HG03354 (cell line): ENCODE data around the gene MAGIX.
"Not testable (repeated sequence)": the region's sequence is repeated elsewhere in the genome, so short reads cannot be mapped to it uniquely, and the experiment has no call there.

Source experiments
- ATAC-seq: cut with Tn5 transposase; IDR thresholded peaks from one replicate; pipeline ENCODE4 v1.9.1; 2021; ENCODE audit warnings: mild to moderate bottlenecking; ENCODE audit not compliant: unreplicated experiment, poor library complexity, severe bottlenecking

Gene MAGIX

GRCh38 chrX:49162620-49163019 lies at the start of gene MAGIX:
TSS of gene MAGIX (plus strand) at chrX:49162758. CDS start at chrX:49162890, 132 bp downstream.
- ATAC-seq = no peak

- no peak for ATAC-seq
Measured at GRCh38 chrX:49116076-49116475, 46.5 kb upstream of the MAGIX start.

GRCh38 chrX:49116716-49117115 lies 45.8 kb upstream of the MAGIX start:
- no peak for ATAC-seq

- ATAC-seq = no peak
Measured at GRCh38 chrX:49117581-49117980, 45.0 kb upstream of the MAGIX start.

- ATAC-seq = no peak
Measured at GRCh38 chrX:49120091-49120490, 42.5 kb upstream of the MAGIX start.

GRCh38 chrX:49122499-49122898 lies 40.1 kb upstream of the MAGIX start:
- no peak for ATAC-seq

- not testable (repeated sequence) for ATAC-seq
Measured at GRCh38 chrX:49127742-49128258, 34.8 kb upstream of the MAGIX start.

GRCh38 chrX:49129427-49129826 lies 33.1 kb upstream of the MAGIX start:
- no peak for ATAC-seq

GRCh38 chrX:49132275-49132674 lies 30.3 kb upstream of the MAGIX start:
- ATAC-seq = not testable (repeated sequence)

GRCh38 chrX:49133759-49134158 lies 28.8 kb upstream of the MAGIX start:
- no peak for ATAC-seq

GRCh38 chrX:49137492-49137891 lies 25.1 kb upstream of the MAGIX start:
- no peak for ATAC-seq

GRCh38 chrX:49139713-49140112 lies 22.8 kb upstream of the MAGIX start:
- no peak for ATAC-seq

- ATAC-seq = not testable (repeated sequence)
Measured at GRCh38 chrX:49142264-49142663, 20.3 kb upstream of the MAGIX start.

GRCh38 chrX:49143154-49143553 lies 19.4 kb upstream of the MAGIX start:
- ATAC-seq = not testable (repeated sequence)

- no peak for ATAC-seq
Measured at GRCh38 chrX:49147282-49147681, 15.3 kb upstream of the MAGIX start.

GRCh38 chrX:49147936-49148335 lies 14.6 kb upstream of the MAGIX start:
- ATAC-seq = no peak

GRCh38 chrX:49148390-49149100 lies 14.0 kb upstream of the MAGIX start:
- ATAC-seq = not testable (repeated sequence)

GRCh38 chrX:49149291-49149690 lies 13.3 kb upstream of the MAGIX start:
- not testable (repeated sequence) for ATAC-seq

GRCh38 chrX:49153467-49153866 lies 9.1 kb upstream of the MAGIX start:
- ATAC-seq = no peak

- no peak for ATAC-seq
Measured at GRCh38 chrX:49155243-49155899, 7.2 kb upstream of the MAGIX start.
